ENCODE measurements around the gene COX8A. TPM values are rescaled to one million over a fixed set of nuclear protein-coding genes. Genes with fewer than 3 reads are reported as not detected.

The COX8A gene
- total and polyA plus RNA-seq, 2 of the 8 experiments (the other 6 are each of a cell fraction or from before 2014, with no cell fraction given), result 365 to 1,720 TPM

- TF ChIP-seq, protein P1, sequence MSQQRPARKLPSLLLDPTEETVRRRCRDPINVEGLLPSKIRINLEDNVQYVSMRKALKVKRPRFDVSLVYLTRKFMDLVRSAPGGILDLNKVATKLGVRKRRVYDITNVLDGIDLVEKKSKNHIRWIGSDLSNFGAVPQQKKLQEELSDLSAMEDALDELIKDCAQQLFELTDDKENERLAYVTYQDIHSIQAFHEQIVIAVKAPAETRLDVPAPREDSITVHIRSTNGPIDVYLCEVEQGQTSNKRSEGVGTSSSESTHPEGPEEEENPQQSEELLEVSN (IDR thresholded peaks at IDR 0.05), result peak; percentile 76
- TF ChIP-seq SUZ12 (IDR thresholded peaks at IDR 0.05; ENCODE audit: low read length) (no peak), TBP (IDR thresholded peaks at IDR 0.05; ENCODE audit: low read depth, low read length) (peak; percentile 56; the same call in 1 of the 2 replicates), POLR2A (IDR thresholded peaks at IDR 0.05; ENCODE audit: control extremely low read depth in 1 of 2, low read depth in 2 of 2, low read length in 2 of 2) (peak in 1 of 2 experiments; percentile 78; a peak in 2 of 3 replicates), FOSL1 (IDR thresholded peaks at IDR 0.05; ENCODE audit: insufficient read depth, low read depth, low read length) (no peak), POU5F1 (IDR thresholded peaks at IDR 0.05; ENCODE audit: low read depth, low read length) (no peak), EZH2 (IDR thresholded peaks at IDR 0.05; ENCODE audit: low read depth, low read length, severe bottlenecking) (no peak), SP1 (IDR thresholded peaks at IDR 0.05; ENCODE audit: low read depth, low read length) (0 out of 2 replicates have a peak, but pooled peaks have one; percentile 57), NANOG (IDR thresholded peaks at IDR 0.05; ENCODE audit: insufficient read depth, low read depth, low read length, poor library complexity, severe bottlenecking) (peak; percentile 5), KDM5A (IDR thresholded peaks at IDR 0.05; ENCODE audit: low read length) (peak; percentile 66; the same call in 1 of the 2 replicates), GABPA (IDR thresholded peaks at IDR 0.05; ENCODE audit: borderline replicate concordance, insufficient read depth, low read length) (no peak), JUN (IDR thresholded peaks at IDR 0.05; ENCODE audit: low read depth, low read length) (no peak), SIN3A (conservative IDR thresholded peaks at IDR 0.05 in 1 of 2, IDR thresholded peaks at IDR 0.05 in 1 of 2; ENCODE audit: low read depth in 1 of 2, low read length in 2 of 2) (peak; percentile 84 to 98; a peak in 2 of 4 replicates), RAD21 (IDR thresholded peaks at IDR 0.05 in 1 of 2, conservative IDR thresholded peaks at IDR 0.05 in 1 of 2; ENCODE audit: low read depth in 2 of 2, low read length in 2 of 2) (no peak), SRF (IDR thresholded peaks at IDR 0.05; ENCODE audit: low read depth, low read length) (peak; percentile 82), EGR1 (IDR thresholded peaks at IDR 0.05; ENCODE audit: borderline replicate concordance, low read depth, low read length) (peak; percentile 64; the same call in 1 of the 2 replicates), ASH2L (IDR thresholded peaks at IDR 0.05; ENCODE audit: low read length) (no peak), BRCA1 (IDR thresholded peaks at IDR 0.05; ENCODE audit: low read depth, low read length) (no peak), SAP30 (IDR thresholded peaks at IDR 0.05; ENCODE audit: insufficient read depth, insufficient replicate concordance, low read length) (no peak)
Measured at GRCh38 chr11:63938479-63939396, 35.7 kb upstream of the COX8A start, which contains the start of gene NAA40 (continued).
